GM12878 (cell line): ENCODE results near the gene COL1A1. TPM values are rescaled to one million over a fixed set of nuclear protein-coding genes. Genes with fewer than 3 reads are reported as not detected.

Experiments
- ATAC-seq: fragments of 200-7000 bp; cut with Tn5 transposase; 3 replicates; pipeline ENCODE4 v1.9.1; 2020; ENCODE audit warnings: mild to moderate bottlenecking, moderate library complexity
- BruUV-seq: library from RNA; stranded (reverse); fragments of 400-500 nt; replicated peaks from 2 replicates; lab custom pipeline; 2021; lab: Mats Ljungman, UMichigan
- CTCF ChIA-PET: fragments of 300-600 bp; sonication (Branson Sonifier 250); formaldehyde crosslinking; extraction: SDS; loops from one replicate; lab custom pipeline; 2021; ENCODE audit warnings: inconsistent platforms; lab: Yijun Ruan, JAX
- POLR2A ChIA-PET: fragments of 350-600 bp; formaldehyde crosslinking; extraction: SDS; loops from one replicate; lab custom pipeline; 2021; ENCODE audit warnings: inconsistent platforms; lab: Charles Lee
- RAD21 ChIA-PET: fragments of 300-600 bp; sonication (Branson Sonifier 250); formaldehyde crosslinking; loops from one replicate; lab custom pipeline; 2023; ENCODE audit warnings: antibody characterized with exemption; ENCODE audit not compliant: unreplicated experiment; lab: Charles Lee
- SMC1A ChIA-PET: fragments of 300-600 bp; sonication (Branson Sonifier 250); formaldehyde crosslinking; loops from one replicate; lab custom pipeline; 2023; ENCODE audit not compliant: unreplicated experiment, uncharacterized antibody; lab: Charles Lee
- DNase-seq: peaks from one replicate; pipeline ENCODE4 v3.0.0-alpha.2; 2011; ENCODE audit warnings: low read depth, low spot score
- FAIRE-seq: peaks from 3 replicates; lab custom pipeline; 2011; peaks lifted over from hg19 to GRCh38; lab: Jason Lieb, UNC
- H2AFZ ChIP-seq: 2 replicates; pipeline ENCODE4 v1.6.0; 2011; ENCODE audit warnings: low read depth, low read length, control low read depth; ENCODE audit not compliant: control insufficient read depth
- H3K27ac ChIP-seq: 2 replicates; pipeline ENCODE4 v1.5.1; 2011; ENCODE audit warnings: control low read depth; ENCODE audit not compliant: control insufficient read depth, insufficient read depth
- H3K27me3 ChIP-seq, 2 experiments: replicated peaks in 1 of 2; 2 replicates each; pipeline versions ENCODE4 v1.6.0 to v1.6.1; 2011; ENCODE audit warnings: low read length in 1 of 2; ENCODE audit not compliant: control insufficient read depth in 2 of 2, insufficient read depth in 2 of 2
- H3K36me3 ChIP-seq, 2 experiments: 2 replicates each; pipeline ENCODE4 v1.5.1; 2011; ENCODE audit warnings: low read length in 1 of 2; ENCODE audit not compliant: control insufficient read depth in 2 of 2, insufficient read depth in 2 of 2
- H3K4me1 ChIP-seq: 2 replicates; pipeline ENCODE4 v1.6.1; 2011; ENCODE audit warnings: mild to moderate bottlenecking, low read length, moderate library complexity, mixed read lengths; ENCODE audit not compliant: control insufficient read depth, insufficient read depth
- H3K4me2 ChIP-seq: 2 replicates; pipeline ENCODE4 v1.6.0; 2011; ENCODE audit warnings: control low read depth; ENCODE audit not compliant: control insufficient read depth, insufficient read depth
- H3K4me3 ChIP-seq: fragments of 200-600 bp; sonication (generic); 2 replicates; pipeline ENCODE4 v1.5.1; 2016
- H3K79me2 ChIP-seq: 2 replicates; pipeline ENCODE4 v1.6.0; 2011; ENCODE audit warnings: low read length; ENCODE audit not compliant: control insufficient read depth, insufficient read depth
- H3K9ac ChIP-seq: 2 replicates; pipeline ENCODE4 v1.8.0; 2011; ENCODE audit warnings: low read length, control low read depth, mixed read lengths; ENCODE audit not compliant: control insufficient read depth, insufficient read depth
- H3K9me3 ChIP-seq: replicated peaks from 3 replicates; pipeline ENCODE4 v1.5.1; 2011; ENCODE audit warnings: mild to moderate bottlenecking, low read length; ENCODE audit not compliant: control insufficient read depth, insufficient read depth
- H4K20me1 ChIP-seq: 2 replicates; pipeline ENCODE4 v1.6.0; 2011; ENCODE audit not compliant: control insufficient read depth, insufficient read depth
- CBX3 ChIP-seq: fragments of 200-600 bp; sonication (generic); IDR thresholded peaks from 2 replicates; pipeline ENCODE4 v1.6.1; 2016; ENCODE audit warnings: low read depth, borderline replicate concordance
- ZBTB33 ChIP-seq: fragments of 450-650 bp; IDR thresholded peaks from 2 replicates; pipeline ENCODE4 v1.6.1; 2017; ENCODE audit warnings: mild to moderate bottlenecking
- WGBS: methylation state at CpG from one replicate; pipeline ENCODE4 v1.1.6; 2016; ENCODE audit warnings: low lambda C conversion rate; ENCODE audit not compliant: insufficient replicate concordance, insufficient coverage; ENCODE audit errors: missing lambda C conversion rate; 5-methylcytosine and 5-hydroxymethylcytosine counted together
- in situ Hi-C: fragments of 300-500 bp; cut with MboI; formaldehyde crosslinking; loops from 9 replicates; pipeline ENCODE4 v1.14.3; 2018; ENCODE audit warnings: mixed read lengths
- intact Hi-C: fragments of 100-400 bp; cut with micrococcal nuclease; formaldehyde crosslinking; loops from one replicate; pipeline ENCODE4 v1.14.2; 2022; ENCODE audit not compliant: unreplicated experiment
- polyA plus RNA-seq, 11 experiments: library from polyadenylated mRNA; depleted of rRNA in 4 of 11; unstranded in 6 of 11; stranded (reverse) in 5 of 11; fragments of >200 nt; fragmentation: Nextera tagmentation in 4 of 11; fragmentation: Illumina TruSeq in 1 of 11; extraction: Ambion mirVana in 4 of 11; extraction: Trizol in 1 of 11; gene quantifications; 1 replicate in 1 of 11; 2 replicates in 10 of 11; pipeline versions ENCODE4 v1.2.1 to v1.2.3, GENCODE V29; 2011 to 2016; ENCODE audit warnings: inconsistent platforms in 2 of 11, missing spikeins in 2 of 11, low read depth in 1 of 11
- total RNA-seq, 4 experiments: library from RNA; depleted of rRNA in 3 of 4; stranded (reverse); fragments of >200 nt in 3 of 4; fragmentation: Illumina TruSeq in 1 of 4; extraction: Trizol in 1 of 4; gene quantifications; 2 replicates each; pipeline versions ENCODE4 v1.2.1 to v1.2.3, GENCODE V29; 2013 to 2021

The COL1A1 gene
- total and polyA plus RNA-seq, 10 of the 15 experiments (the other 5 are each of a cell fraction or from before 2014, with no cell fraction given) = 0.18 to 7.7 (median 2.3) TPM

- FAIRE-seq (no peak), ATAC-seq (peak; percentile 49), DNase-seq (no peak)
- Histone ChIP-seq H2AFZ (no peak overlapping the region), H3K27me3 (peaks cover 6 to 13% of the 10 kb centered on the region in 2 experiments), H3K36me3 (no peaks in the 10 kb centered on the region), H3K27ac (no peak overlapping the region), H3K79me2 (no peaks in the 10 kb centered on the region), H3K4me3 (no peak overlapping the region), H4K20me1 (no peaks in the 10 kb centered on the region), H3K4me2 (no peak overlapping the region), H3K9me3 (no peaks in the 10 kb centered on the region), H3K9ac (no peak overlapping the region), H3K4me1 (no peaks in the 10 kb centered on the region)
- in situ Hi-C loops (loop anchor here (5.0 kb wide), 1 partner anchor 66 kb away; the partner anchor contains the start of gene TMEM92), intact Hi-C loops (no loop called here)
- WGBS = 2% methylated on average over 12 of the region's 18 CpGs
- SMC1A ChIA-PET = interaction anchor here (1.6 to 3.3 kb wide), 2 partner anchors 88 to 90 kb away, joined by 4 to 8 read pairs; no protein-coding TSS in a partner anchor
- POLR2A ChIA-PET = interaction anchor here (0.6 to 0.7 kb wide), 2 partner anchors 11 to 813 kb away, joined by 3 to 5 read pairs; no protein-coding TSS in a partner anchor
- CTCF ChIA-PET = interaction anchor here (7.5 to 8.3 kb wide), 2 partner anchors 70 to 88 kb away, joined by 208 to 294 read pairs; partner anchors contain the start of gene TMEM92
- TF ChIP-seq ZBTB33 (no peak), CBX3 (no peak)
- RAD21 ChIA-PET = no interaction called here
- BruUV-seq = no TSS peak
Observed at GRCh38 chr17:50206604-50207293, 5.3 kb upstream of the COL1A1 start.
